Inferior parietal cortex (tissue), 1 donor: ENCODE results near the gene NUBPL.
"Not testable (repeated sequence)": the region's sequence is repeated elsewhere in the genome, so short reads cannot be mapped to it uniquely, and the experiment has no call there.

Experiments
- DNase-seq: peaks from one replicate; pipeline ENCODE4 v3.0.0-alpha.2; 2016; ENCODE audit errors: extremely low spot score

The NUBPL gene

GRCh38 chr14:31877255-31877798, 316.1 kb downstream of the NUBPL start:
- DNase-seq, result no peak

GRCh38 chr14:31879661-31880348, 318.6 kb downstream of the NUBPL start:
- DNase-seq, result no peak

GRCh38 chr14:31880935-31881334, 319.7 kb downstream of the NUBPL start:
- no peak for DNase-seq

- no peak for DNase-seq
These were observed 320.5 kb downstream of the NUBPL start for GRCh38 chr14:31881531-31882310.

GRCh38 chr14:31884238-31884637, 323.0 kb downstream of the NUBPL start:
- DNase-seq, result no peak

- no peak for DNase-seq
These were observed 323.7 kb downstream of the NUBPL start for GRCh38 chr14:31884776-31885379.

- no peak for DNase-seq
These were observed 325.1 kb downstream of the NUBPL start for GRCh38 chr14:31886156-31886835.

- no peak for DNase-seq
These were observed 326.9 kb downstream of the NUBPL start for GRCh38 chr14:31887929-31888580.

GRCh38 chr14:31889297-31889696, 328.1 kb downstream of the NUBPL start:
- DNase-seq, result no peak

- DNase-seq, result not testable (repeated sequence)
These were observed 329.0 kb downstream of the NUBPL start for GRCh38 chr14:31890202-31890601.

- DNase-seq, result no peak
These were observed 332.1 kb downstream of the NUBPL start for GRCh38 chr14:31893221-31893757.

- no peak for DNase-seq
These were observed 333.1 kb downstream of the NUBPL start for GRCh38 chr14:31894351-31894750.

- DNase-seq, result no peak
These were observed 334.0 kb downstream of the NUBPL start for GRCh38 chr14:31895206-31895605.

- DNase-seq, result no peak
These were observed 334.4 kb downstream of the NUBPL start for GRCh38 chr14:31895646-31896045.

- no peak for DNase-seq
These were observed 336.5 kb downstream of the NUBPL start for GRCh38 chr14:31897581-31898186.

- DNase-seq, result no peak
These were observed 337.8 kb downstream of the NUBPL start for GRCh38 chr14:31898838-31899528.

GRCh38 chr14:31902002-31902401, 340.8 kb downstream of the NUBPL start:
- DNase-seq, result no peak

GRCh38 chr14:31902945-31903646, 341.9 kb downstream of the NUBPL start:
- no peak for DNase-seq

- no peak for DNase-seq
These were observed 348.8 kb downstream of the NUBPL start for GRCh38 chr14:31909977-31910376.
